OCI-LY1 (cell line): ENCODE measurements around the gene ARHGDIB.

Experiments
- H2AFZ ChIP-seq: fragments of 200-600 bp; sonication (generic), shearing (Covaris generic); 2 replicates; pipeline ENCODE4 v1.6.0; 2014; ENCODE audit warnings: antibody characterized with exemption, mild to moderate bottlenecking, low read length
- H3F3A ChIP-seq: fragments of 200-600 bp; sonication (generic), shearing (Covaris generic); 2 replicates; pipeline ENCODE4 v1.6.0; 2014; ENCODE audit warnings: mild to moderate bottlenecking, antibody characterized with exemption, low read length, moderate library complexity; ENCODE audit not compliant: insufficient read depth
- H3K27ac ChIP-seq: fragments of 200-600 bp; sonication (generic); 2 replicates; pipeline ENCODE4 v1.5.1; 2014; ENCODE audit warnings: low read length, mixed run types, mild to moderate bottlenecking, low read depth; ENCODE audit not compliant: poor library complexity, severe bottlenecking
- H3K27me3 ChIP-seq: fragments of 200-600 bp; sonication (generic); 2 replicates; pipeline ENCODE4 v1.6.0; 2014; ENCODE audit warnings: antibody characterized with exemption, mild to moderate bottlenecking, low read length, moderate library complexity; ENCODE audit not compliant: insufficient read depth
- H3K36me3 ChIP-seq: fragments of 200-600 bp; sonication (generic); 2 replicates; pipeline ENCODE4 v1.6.1; 2014; ENCODE audit warnings: mild to moderate bottlenecking, antibody characterized with exemption, low read length, moderate library complexity, mixed read lengths; ENCODE audit not compliant: insufficient read depth
- H3K4me1 ChIP-seq: fragments of 200-600 bp; sonication (generic); 2 replicates; pipeline ENCODE4 v1.5.1; 2014; ENCODE audit warnings: mild to moderate bottlenecking, low read length, moderate library complexity; ENCODE audit not compliant: insufficient read depth, severe bottlenecking
- H3K4me2 ChIP-seq: fragments of 200-600 bp; sonication (generic), shearing (Covaris generic); 2 replicates; pipeline ENCODE4 v1.6.1; 2014; ENCODE audit warnings: low read length
- H3K4me3 ChIP-seq: fragments of 200-600 bp; sonication (generic); 2 replicates; pipeline ENCODE4 v1.5.1; 2014; ENCODE audit warnings: low read length, low read depth, mild to moderate bottlenecking, mixed read lengths; ENCODE audit not compliant: poor library complexity, severe bottlenecking
- H3K79me2 ChIP-seq: fragments of 200-600 bp; shearing (Covaris generic); 2 replicates; pipeline ENCODE4 v1.6.1; 2016; ENCODE audit warnings: mixed run types, low read length, mixed read lengths; ENCODE audit not compliant: insufficient read depth
- H3K9ac ChIP-seq: fragments of 200-600 bp; sonication (generic), shearing (Covaris generic); 2 replicates; pipeline ENCODE4 v1.6.1; 2014; ENCODE audit warnings: mild to moderate bottlenecking, low read length, mixed read lengths
- H3K9me2 ChIP-seq: fragments of 200-600 bp; sonication (generic), shearing (Covaris generic); 2 replicates; pipeline ENCODE4 v1.6.1; 2014; ENCODE audit warnings: low read depth, mild to moderate bottlenecking, low read length, mixed read lengths
- H3K9me3 ChIP-seq: fragments of 200-600 bp; shearing (Covaris generic); 2 replicates; pipeline ENCODE4 v1.6.1; 2014; ENCODE audit warnings: low read length, mixed read lengths
- H4K20me1 ChIP-seq: fragments of 200-600 bp; sonication (generic), shearing (Covaris generic); 2 replicates; pipeline ENCODE4 v1.6.0; 2016; ENCODE audit warnings: mild to moderate bottlenecking, low read length; ENCODE audit not compliant: insufficient read depth
- EZH2 ChIP-seq: fragments of 200-600 bp; sonication (generic), shearing (Covaris generic); IDR thresholded peaks from 2 replicates; pipeline ENCODE4 v1.8.0; 2017; ENCODE audit warnings: borderline replicate concordance, mixed run types, mild to moderate bottlenecking, antibody characterized with exemption, low read length, moderate library complexity, mixed read lengths
- TF ChIP-seq, protein P1 (sequence below): fragments of 200-600 bp; sonication (generic), shearing (Covaris generic); IDR thresholded peaks from 2 replicates; pipeline ENCODE4 v1.5.1; 2017; ENCODE audit warnings: mild to moderate bottlenecking, antibody characterized with exemption, low read length, moderate library complexity, mixed read lengths

ARHGDIB gene

DNA sequence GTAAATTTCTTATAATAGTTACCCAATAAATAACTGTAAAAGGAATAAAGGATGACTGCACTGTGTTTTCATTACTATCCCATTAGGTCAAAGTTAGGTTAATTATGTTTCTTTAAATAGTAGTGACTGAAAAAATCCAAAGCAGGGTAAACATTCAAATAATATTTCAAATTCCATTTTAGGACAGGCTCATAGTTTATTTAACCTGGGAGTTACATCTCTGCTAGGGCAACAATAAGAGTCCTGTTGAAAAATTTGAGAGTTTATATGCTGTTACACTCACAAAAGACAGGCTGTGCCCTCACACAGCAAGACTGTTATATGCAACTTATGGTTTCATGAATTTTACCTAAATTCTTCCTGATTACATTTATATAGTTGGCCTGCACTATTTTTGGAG lies 31.1 kb downstream of the ARHGDIB start:
- H2AFZ ChIP-seq: no peak overlapping the region
- no peaks in the 10 kb centered on the region for H3K4me1 ChIP-seq
- no peaks in the 10 kb centered on the region; the same call in 1 of the 2 replicates for H3K36me3 ChIP-seq
- no peaks in the 10 kb centered on the region; the same call in 1 of the 2 replicates for H3F3A ChIP-seq
- TF ChIP-seq, protein P1, sequence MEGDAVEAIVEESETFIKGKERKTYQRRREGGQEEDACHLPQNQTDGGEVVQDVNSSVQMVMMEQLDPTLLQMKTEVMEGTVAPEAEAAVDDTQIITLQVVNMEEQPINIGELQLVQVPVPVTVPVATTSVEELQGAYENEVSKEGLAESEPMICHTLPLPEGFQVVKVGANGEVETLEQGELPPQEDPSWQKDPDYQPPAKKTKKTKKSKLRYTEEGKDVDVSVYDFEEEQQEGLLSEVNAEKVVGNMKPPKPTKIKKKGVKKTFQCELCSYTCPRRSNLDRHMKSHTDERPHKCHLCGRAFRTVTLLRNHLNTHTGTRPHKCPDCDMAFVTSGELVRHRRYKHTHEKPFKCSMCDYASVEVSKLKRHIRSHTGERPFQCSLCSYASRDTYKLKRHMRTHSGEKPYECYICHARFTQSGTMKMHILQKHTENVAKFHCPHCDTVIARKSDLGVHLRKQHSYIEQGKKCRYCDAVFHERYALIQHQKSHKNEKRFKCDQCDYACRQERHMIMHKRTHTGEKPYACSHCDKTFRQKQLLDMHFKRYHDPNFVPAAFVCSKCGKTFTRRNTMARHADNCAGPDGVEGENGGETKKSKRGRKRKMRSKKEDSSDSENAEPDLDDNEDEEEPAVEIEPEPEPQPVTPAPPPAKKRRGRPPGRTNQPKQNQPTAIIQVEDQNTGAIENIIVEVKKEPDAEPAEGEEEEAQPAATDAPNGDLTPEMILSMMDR: no peak
- no peak for TF ChIP-seq EZH2
- H4K20me1 ChIP-seq: no peaks in the 10 kb centered on the region
- H3K4me3 ChIP-seq: no peak overlapping the region
- H3K79me2 ChIP-seq: no peaks in the 10 kb centered on the region
- no peaks in the 10 kb centered on the region for H3K27me3 ChIP-seq
- H3K9me2 ChIP-seq: no peaks in the 10 kb centered on the region
- H3K27ac ChIP-seq: no peak overlapping the region
- no peaks in the 10 kb centered on the region for H3K9me3 ChIP-seq
- H3K4me2 ChIP-seq: no peak overlapping the region
- H3K9ac ChIP-seq: no peak overlapping the region

DNA sequence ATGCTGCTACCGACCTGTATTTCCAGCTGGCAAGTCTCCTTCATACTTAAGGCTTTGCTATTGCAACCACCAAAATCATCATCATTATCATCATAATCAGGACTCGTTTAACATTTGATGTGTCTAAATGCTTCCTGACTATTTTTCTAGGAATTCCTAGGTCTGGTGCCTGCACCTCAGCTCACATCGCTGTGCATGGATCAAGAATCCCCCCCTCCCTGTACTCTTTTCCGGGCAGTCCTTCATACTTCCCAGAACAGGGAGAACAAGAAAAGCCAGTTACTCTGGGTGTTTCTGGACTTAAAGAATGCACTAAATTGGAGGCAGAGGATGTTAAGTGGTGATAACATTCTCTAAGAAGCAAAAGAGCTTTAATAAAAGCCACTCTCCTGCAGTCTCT lies 32.5 kb downstream of the ARHGDIB start:
- Histone ChIP-seq H3K4me2 (no peak overlapping the region), H3K9ac (no peak overlapping the region), H2AFZ (no peak overlapping the region), H4K20me1 (no peaks in the 10 kb centered on the region), H3K9me3 (no peaks in the 10 kb centered on the region), H3K4me1 (no peaks in the 10 kb centered on the region), H3K4me3 (no peak overlapping the region), H3F3A (no peaks in the 10 kb centered on the region; the same call in 1 of the 2 replicates), H3K27ac (no peak overlapping the region), H3K36me3 (no peaks in the 10 kb centered on the region), H3K27me3 (no peaks in the 10 kb centered on the region), H3K79me2 (no peaks in the 10 kb centered on the region), H3K9me2 (no peaks in the 10 kb centered on the region)
- TF ChIP-seq, protein P1: no peak
- TF ChIP-seq EZH2: no peak

GRCh38 chr12:14927267-14927666 lies 34.1 kb downstream of the ARHGDIB start:
- Histone ChIP-seq H3K27me3 (no peaks in the 10 kb centered on the region), H3K36me3 (no peaks in the 10 kb centered on the region), H3K4me1 (no peaks in the 10 kb centered on the region), H3K27ac (no peak overlapping the region), H3K9ac (no peak overlapping the region), H3K4me3 (no peak overlapping the region), H2AFZ (no peak overlapping the region), H3F3A (no peaks in the 10 kb centered on the region; the same call in 1 of the 2 replicates), H3K79me2 (no peaks in the 10 kb centered on the region), H3K9me3 (no peaks in the 10 kb centered on the region), H4K20me1 (no peaks in the 10 kb centered on the region), H3K4me2 (no peak overlapping the region), H3K9me2 (no peaks in the 10 kb centered on the region)
- TF ChIP-seq, protein P1: no peak
- TF ChIP-seq EZH2: no peak
